K562 (cell line): ENCODE measurements around the gene GRHPR. TPM values are rescaled to one million over a fixed set of nuclear protein-coding genes. Genes with fewer than 3 reads are reported as not detected.
A peak's percentile ranks its signal among the peaks of the same experiment; 100 is the strongest.

Experiments used
- ARID1B ChIP-seq: fragments of 450-650 bp; IDR thresholded peaks from 2 replicates; pipeline ENCODE4 v1.6.1; 2016; ENCODE audit warnings: antibody characterized with exemption, mild to moderate bottlenecking, inconsistent platforms
- ELF1 ChIP-seq: fragments of 200-800 bp; sonication (Bioruptor generic); IDR thresholded peaks from 2 replicates; pipeline ENCODE4 v1.6.1; 2016; ENCODE audit warnings: missing genetic modification characterization, missing compliant biosample characterization
- EP400 ChIP-seq: fragments of 450-650 bp; IDR thresholded peaks from 2 replicates; pipeline ENCODE4 v1.6.1; 2017; ENCODE audit warnings: antibody characterized with exemption, mild to moderate bottlenecking, moderate library complexity
- FOXA3 ChIP-seq, 2 experiments: fragments of 450-650 bp in 1 of 2; sonication (generic) in 1 of 2; formaldehyde crosslinking; IDR thresholded peaks in 1 of 2; conservative IDR thresholded peaks in 1 of 2; 2 replicates each; pipeline versions ENCODE4 v1.4.0 to v1.8.0; 2020 to 2022; ENCODE audit warnings: mild to moderate bottlenecking in 2 of 2, missing genetic modification reagents in 1 of 2
- GTF2A2 ChIP-seq: IDR thresholded peaks from 2 replicates; pipeline ENCODE4 v1.6.1; 2016; ENCODE audit warnings: mild to moderate bottlenecking, missing genetic modification characterization, missing compliant biosample characterization
- HNRNPLL ChIP-seq: fragments of 200-400 bp; formaldehyde crosslinking; IDR thresholded peaks from 2 replicates; pipeline ENCODE4 v1.6.1; 2017; ENCODE audit warnings: low read length, low read depth, mild to moderate bottlenecking; ENCODE audit not compliant: poor library complexity, severe bottlenecking
- NEUROD1 ChIP-seq: fragments of 150-350 bp; IDR thresholded peaks from 2 replicates; pipeline ENCODE4 v1.6.1; 2014; ENCODE audit warnings: borderline replicate concordance, low read length, low read depth; ENCODE audit not compliant: partially characterized antibody
- NR1H2 ChIP-seq: sonication (generic); formaldehyde crosslinking; IDR thresholded peaks from 2 replicates; pipeline ENCODE4 v1.4.0; 2020; ENCODE audit warnings: mild to moderate bottlenecking, missing genetic modification reagents
- NUFIP1 ChIP-seq: fragments of 450-650 bp; IDR thresholded peaks from 2 replicates; pipeline ENCODE4 v1.6.1; 2018; ENCODE audit not compliant: partially characterized antibody
- RAD21 ChIP-seq, 2 experiments: fragments of 250-450 bp in 1 of 2; fragments of 450-650 bp in 1 of 2; sonication (Bioruptor Pico) in 1 of 2; formaldehyde crosslinking in 1 of 2; IDR thresholded peaks in 1 of 2; conservative IDR thresholded peaks in 1 of 2; 2 replicates each; pipeline versions ENCODE4 v1.4.0 to v1.8.0; 2020 to 2022; ENCODE audit warnings: mild to moderate bottlenecking in 2 of 2, moderate library complexity in 1 of 2
- RBM15 ChIP-seq: fragments of 200-400 bp; formaldehyde crosslinking; IDR thresholded peaks from 2 replicates; pipeline ENCODE4 v1.6.1; 2018; ENCODE audit warnings: mild to moderate bottlenecking, low read length, moderate library complexity; ENCODE audit not compliant: insufficient read depth
- RREB1 ChIP-seq: fragments of 250-450 bp; sonication (Bioruptor Pico); IDR thresholded peaks from 2 replicates; pipeline ENCODE4 v1.4.0; 2020
- TGIF2 ChIP-seq: sonication (generic); formaldehyde crosslinking; IDR thresholded peaks from 2 replicates; pipeline ENCODE4 v1.8.1; 2022; ENCODE audit warnings: mild to moderate bottlenecking, missing genetic modification reagents, moderate library complexity
- U2AF2 ChIP-seq: fragments of 200-400 bp; formaldehyde crosslinking; optimal IDR thresholded peaks from 2 replicates; pipeline ENCODE3; 2017; ENCODE audit warnings: low read depth, mild to moderate bottlenecking, low read length
- ZNF253 ChIP-seq: fragments of 250-450 bp; sonication (Bioruptor Pico); conservative IDR thresholded peaks from 2 replicates; pipeline ENCODE4 v1.6.1; 2021; ENCODE audit warnings: mild to moderate bottlenecking
- ZNF280B ChIP-seq: fragments of 250-450 bp; sonication (Bioruptor Pico); IDR thresholded peaks from 2 replicates; pipeline ENCODE4 v1.5.1; 2021; ENCODE audit warnings: mild to moderate bottlenecking
- ZNF589 ChIP-seq: fragments of 200-800 bp; sonication (Bioruptor generic); IDR thresholded peaks from 2 replicates; pipeline ENCODE4 v1.6.1; 2016; ENCODE audit warnings: low read depth, missing genetic modification characterization, missing compliant biosample characterization
- polyA plus RNA-seq, 8 experiments: library from polyadenylated mRNA; depleted of rRNA in 4 of 8; stranded (reverse) in 5 of 8; unstranded in 3 of 8; fragments of >200 nt; fragmentation: Nextera tagmentation in 2 of 8; fragmentation: Illumina TruSeq in 1 of 8; extraction: Ambion mirVana in 2 of 8; extraction: Trizol in 1 of 8; gene quantifications; 2 replicates each; pipeline versions ENCODE4 v1.2.1 to v1.2.3, GENCODE V29; 2011 to 2014; ENCODE audit warnings: inconsistent platforms in 1 of 8, missing spikeins in 1 of 8
- total RNA-seq, 7 experiments: library from RNA; depleted of rRNA in 6 of 7; stranded (reverse); fragments of >200 nt in 6 of 7; fragmentation: Illumina TruSeq in 2 of 7; extraction: Trizol in 2 of 7; gene quantifications; 2 replicates each; pipeline versions ENCODE4 v1.2.1 to v1.2.3, GENCODE V29; 2011 to 2021; ENCODE audit warnings: low replicate concordance in 1 of 7
- TF ChIP-seq, protein P1 (sequence below), 3 experiments: IDR thresholded peaks in 2 of 3; conservative IDR thresholded peaks in 1 of 3; 2 replicates each; pipeline ENCODE4 v1.5.1; 2011 to 2012; ENCODE audit warnings: low read length in 3 of 3, mild to moderate bottlenecking in 3 of 3, control low read depth in 2 of 3, improper control_type of control experiment in 1 of 3, inconsistent platforms in 1 of 3, low read depth in 1 of 3, mixed read lengths in 1 of 3, moderate library complexity in 1 of 3; ENCODE audit not compliant: insufficient read depth in 2 of 3

Gene GRHPR
- total and polyA plus RNA-seq, 9 of the 15 experiments (the other 6 are each of a cell fraction or from before 2014, with no cell fraction given): 38.9 to 144 (median 120) TPM

GRCh38 chr9:37410969-37411785 is 11.3 kb upstream of the GRHPR start (continued):
- no peak for TF ChIP-seq NEUROD1
- no peak for TF ChIP-seq TGIF2 (CRISPR knock-in tag)
- TF ChIP-seq NR1H2 (CRISPR knock-in tag): no peak
- TF ChIP-seq NUFIP1: no peak
- TF ChIP-seq FOXA3 (CRISPR knock-in tag; conservative IDR thresholded peaks at IDR 0.05 in 1 of 2, IDR thresholded peaks at IDR 0.05 in 1 of 2): 0 out of 4 replicates have a peak, but pooled peaks of 1 of the 2 experiments have one; percentile 40
- TF ChIP-seq, protein P1, sequence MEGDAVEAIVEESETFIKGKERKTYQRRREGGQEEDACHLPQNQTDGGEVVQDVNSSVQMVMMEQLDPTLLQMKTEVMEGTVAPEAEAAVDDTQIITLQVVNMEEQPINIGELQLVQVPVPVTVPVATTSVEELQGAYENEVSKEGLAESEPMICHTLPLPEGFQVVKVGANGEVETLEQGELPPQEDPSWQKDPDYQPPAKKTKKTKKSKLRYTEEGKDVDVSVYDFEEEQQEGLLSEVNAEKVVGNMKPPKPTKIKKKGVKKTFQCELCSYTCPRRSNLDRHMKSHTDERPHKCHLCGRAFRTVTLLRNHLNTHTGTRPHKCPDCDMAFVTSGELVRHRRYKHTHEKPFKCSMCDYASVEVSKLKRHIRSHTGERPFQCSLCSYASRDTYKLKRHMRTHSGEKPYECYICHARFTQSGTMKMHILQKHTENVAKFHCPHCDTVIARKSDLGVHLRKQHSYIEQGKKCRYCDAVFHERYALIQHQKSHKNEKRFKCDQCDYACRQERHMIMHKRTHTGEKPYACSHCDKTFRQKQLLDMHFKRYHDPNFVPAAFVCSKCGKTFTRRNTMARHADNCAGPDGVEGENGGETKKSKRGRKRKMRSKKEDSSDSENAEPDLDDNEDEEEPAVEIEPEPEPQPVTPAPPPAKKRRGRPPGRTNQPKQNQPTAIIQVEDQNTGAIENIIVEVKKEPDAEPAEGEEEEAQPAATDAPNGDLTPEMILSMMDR (IDR thresholded peaks at IDR 0.05 in 2 of 3, conservative IDR thresholded peaks at IDR 0.05 in 1 of 3; ENCODE audit: insufficient read depth in 2 of 3, low read depth in 1 of 3, low read length in 3 of 3): peak; percentile 61 to 79 (median 70)
- no peak for TF ChIP-seq EP400
- no peak for TF ChIP-seq GTF2A2 (tag)
- TF ChIP-seq RREB1 (CRISPR knock-in tag): no peak
- peak in 1 of 2 experiments; percentile 32; a peak in 1 of 4 replicates for TF ChIP-seq RAD21 (CRISPR knock-in tag; conservative IDR thresholded peaks at IDR 0.05 in 1 of 2, IDR thresholded peaks at IDR 0.05 in 1 of 2)
- TF ChIP-seq ZNF280B: no peak
- no peak for TF ChIP-seq ZNF253
- TF ChIP-seq ARID1B: 0 out of 2 replicates have a peak, but pooled peaks have one; percentile 13
- no peak for TF ChIP-seq ELF1 (tag)
- TF ChIP-seq ZNF589: no peak
- no peak for TF ChIP-seq HNRNPLL
- TF ChIP-seq U2AF2: no peak
- no peak for TF ChIP-seq RBM15
